ENCODE measurements around the gene EPS8L3.

The EPS8L3 gene

DNA sequence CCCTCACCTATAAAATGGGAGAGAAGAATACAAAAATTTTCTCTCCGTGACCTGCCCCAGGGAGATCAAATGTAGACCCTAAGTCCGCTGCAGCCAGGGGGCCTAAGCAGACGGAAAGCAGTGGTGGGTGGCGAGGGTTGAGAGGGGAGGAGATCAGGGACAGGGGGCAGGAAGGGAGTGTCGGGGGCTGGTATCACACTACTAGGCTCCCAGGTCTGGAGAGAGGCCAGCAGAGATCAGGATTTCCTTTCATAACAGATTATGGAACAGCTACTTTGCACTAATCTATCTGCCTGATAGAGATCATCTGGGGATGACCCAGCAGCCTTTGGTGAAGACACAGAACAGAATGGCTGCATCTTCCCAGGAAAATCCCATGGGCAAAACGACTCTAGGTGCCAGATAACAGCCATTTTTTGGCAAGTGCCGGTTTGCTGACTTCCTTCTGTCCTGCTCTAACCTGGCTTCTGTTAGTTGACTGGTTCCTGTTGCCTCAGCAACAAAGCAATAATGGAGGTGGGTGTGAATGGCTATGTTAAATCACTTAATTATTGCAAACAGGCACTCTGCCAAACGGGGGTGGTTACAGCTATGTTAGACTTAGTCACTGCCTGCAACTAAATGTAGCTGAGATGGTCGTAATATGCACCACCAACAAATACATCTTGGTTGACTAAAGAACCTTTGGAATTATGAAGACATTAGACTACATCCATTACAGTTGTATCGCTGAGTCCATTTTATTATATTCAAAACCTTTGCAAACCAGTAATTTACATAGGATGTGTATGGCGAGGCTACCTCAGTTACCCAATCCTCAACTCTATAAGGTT is 30.0 kb upstream of the EPS8L3 start:
- no peak for DNase-seq (ENCODE audit: insufficient read length, low spot score)
- FAIRE-seq: no peak

DNA sequence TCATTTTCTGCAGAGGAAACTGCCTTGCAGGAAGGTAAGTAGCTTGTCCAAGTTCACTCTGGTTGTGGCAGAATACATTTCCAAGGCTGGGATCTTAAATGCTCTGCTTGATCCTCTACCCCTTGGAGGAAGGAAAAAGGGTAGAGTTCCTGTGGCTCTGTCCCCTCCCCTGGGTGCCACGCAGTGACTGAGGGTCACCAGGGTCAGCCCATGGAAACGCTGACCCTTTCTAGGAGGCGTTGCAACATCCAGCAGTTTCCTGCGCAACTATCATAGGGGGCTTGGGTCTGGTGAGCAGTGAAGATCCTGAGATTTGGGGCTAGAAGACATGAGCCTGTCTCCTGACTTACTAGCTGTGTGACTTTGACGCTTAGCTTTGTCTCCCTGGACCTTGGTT is 29.4 kb upstream of the EPS8L3 start:
- DNase-seq (ENCODE audit: insufficient read length, low spot score) (no peak), FAIRE-seq (no peak)

DNA sequence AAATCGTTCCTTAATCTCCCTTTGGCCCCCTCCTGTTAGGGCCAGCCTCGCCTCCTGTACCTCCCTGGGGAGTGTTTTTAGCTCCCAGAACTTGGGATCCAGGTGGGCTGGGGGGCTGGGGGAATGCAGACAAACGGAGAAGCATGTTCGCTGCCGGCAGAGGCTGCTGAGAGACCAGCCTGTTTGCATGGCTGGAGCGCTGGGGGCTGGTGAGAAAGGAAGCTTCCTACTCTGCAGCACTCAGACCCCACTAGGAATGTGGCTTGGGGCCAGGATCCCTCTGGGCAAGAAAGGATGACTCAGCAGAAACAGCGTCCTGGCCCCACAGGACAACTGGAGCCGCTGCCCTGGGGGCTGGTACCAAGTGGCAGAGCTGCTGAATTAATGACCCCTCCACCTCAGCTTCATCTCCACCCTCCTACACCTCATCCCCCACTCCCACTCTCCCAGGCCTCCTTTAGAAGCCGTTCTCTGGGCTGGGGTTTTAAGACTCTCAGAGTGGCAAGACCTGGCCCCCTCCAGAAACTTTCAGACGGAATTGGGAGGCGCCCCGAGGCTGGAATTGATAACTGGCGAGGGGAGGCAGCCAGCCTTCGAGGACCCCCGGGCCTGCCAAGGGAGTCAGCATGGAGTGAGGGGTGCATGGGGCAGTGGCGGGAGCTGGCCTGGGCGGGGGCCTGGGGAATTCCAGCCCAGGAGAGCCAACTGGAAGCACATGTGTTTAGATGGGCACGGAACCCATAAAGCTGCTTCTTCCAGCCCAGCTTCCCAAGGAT is 28.5 kb upstream of the EPS8L3 start:
- FAIRE-seq (no peak), DNase-seq (ENCODE audit: insufficient read length, low spot score) (peak; percentile 77)

DNA sequence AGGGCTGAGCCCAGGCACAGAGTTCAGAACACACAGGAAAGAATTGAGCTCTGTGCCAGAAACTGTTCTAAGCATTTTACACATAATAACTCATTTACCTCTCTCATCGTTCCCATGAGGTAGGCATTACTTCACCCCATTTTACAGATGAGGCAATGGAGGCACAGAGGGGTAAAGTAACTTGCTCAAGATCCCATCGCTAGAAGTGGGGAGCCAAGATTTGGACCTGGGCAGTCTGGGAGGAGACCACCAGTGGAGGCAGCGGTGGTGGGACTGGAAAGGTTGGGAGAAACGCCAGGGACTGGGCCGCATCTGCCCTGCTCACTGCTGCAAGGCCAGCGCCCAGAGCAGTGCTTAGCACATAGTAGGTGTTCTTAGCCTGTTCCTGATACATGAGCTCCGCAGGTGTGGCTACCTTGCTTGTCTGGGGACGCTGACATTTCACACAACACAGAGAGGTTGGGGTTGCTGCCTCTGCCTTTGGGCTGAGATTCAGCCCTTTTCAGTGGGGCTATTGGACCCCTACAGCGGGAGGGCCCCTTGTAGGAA is 27.8 kb upstream of the EPS8L3 start:
- DNase-seq (ENCODE audit: insufficient read length, low spot score) (no peak), FAIRE-seq (no peak)

DNA sequence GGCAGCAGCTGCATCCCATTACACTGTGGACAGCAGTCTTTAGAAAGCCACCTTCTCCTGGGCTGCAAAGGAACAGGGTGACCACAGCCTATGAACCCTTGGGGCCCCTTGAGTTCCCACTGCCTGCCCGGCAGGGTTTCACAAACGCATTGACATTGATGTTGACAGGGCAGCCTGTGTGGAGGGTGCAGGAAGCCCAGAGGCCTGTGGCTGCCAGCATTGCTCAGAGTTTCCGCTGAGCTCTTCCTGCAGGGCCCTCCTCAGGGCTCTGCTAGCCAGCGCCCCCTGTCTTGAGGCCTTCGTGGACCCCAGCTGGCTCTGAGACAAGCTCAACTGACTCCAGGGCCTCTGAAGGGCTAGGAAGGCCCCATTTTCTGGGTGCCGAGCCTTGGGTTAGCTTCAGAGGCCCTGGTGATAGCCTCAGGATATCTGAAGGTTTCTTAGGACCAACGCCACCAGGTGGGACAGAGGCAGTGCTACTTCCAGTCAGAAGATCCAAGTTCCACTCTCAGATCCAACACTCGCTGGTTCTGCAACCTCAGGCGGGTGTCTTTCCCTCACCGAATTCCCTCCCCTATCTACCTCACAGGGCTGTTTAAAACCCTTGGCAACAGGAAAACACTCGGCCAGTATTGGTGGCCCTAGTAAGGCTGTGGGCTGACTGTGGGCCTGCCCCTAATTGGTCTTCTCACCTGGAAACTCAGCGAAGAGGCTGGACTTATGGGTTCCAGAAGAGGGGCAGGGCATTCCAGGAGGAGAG is 27.2 kb upstream of the EPS8L3 start:
- DNase-seq (ENCODE audit: insufficient read length, low spot score) (peak; percentile 31), FAIRE-seq (no peak)

DNA sequence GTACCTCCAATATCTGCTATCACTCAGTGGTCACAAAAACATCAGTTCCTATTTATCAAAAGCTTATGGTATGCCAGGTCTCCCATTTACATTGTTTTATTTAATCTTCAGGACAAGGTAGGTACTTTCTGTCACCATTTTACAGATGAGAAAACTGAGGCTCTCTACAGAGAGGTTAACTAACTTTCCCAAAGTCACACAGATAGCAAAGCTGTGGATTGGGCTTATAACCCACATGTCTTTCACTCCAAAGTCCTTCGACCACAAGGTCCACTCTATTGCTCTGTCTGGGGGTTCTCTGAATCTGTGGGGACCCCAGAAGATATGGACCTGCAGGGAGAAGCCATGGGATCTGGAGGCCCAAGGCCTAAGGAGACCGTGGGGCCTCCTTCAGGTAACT is 26.6 kb upstream of the EPS8L3 start:
- FAIRE-seq (no peak), DNase-seq (ENCODE audit: insufficient read length, low spot score) (no peak)

DNA sequence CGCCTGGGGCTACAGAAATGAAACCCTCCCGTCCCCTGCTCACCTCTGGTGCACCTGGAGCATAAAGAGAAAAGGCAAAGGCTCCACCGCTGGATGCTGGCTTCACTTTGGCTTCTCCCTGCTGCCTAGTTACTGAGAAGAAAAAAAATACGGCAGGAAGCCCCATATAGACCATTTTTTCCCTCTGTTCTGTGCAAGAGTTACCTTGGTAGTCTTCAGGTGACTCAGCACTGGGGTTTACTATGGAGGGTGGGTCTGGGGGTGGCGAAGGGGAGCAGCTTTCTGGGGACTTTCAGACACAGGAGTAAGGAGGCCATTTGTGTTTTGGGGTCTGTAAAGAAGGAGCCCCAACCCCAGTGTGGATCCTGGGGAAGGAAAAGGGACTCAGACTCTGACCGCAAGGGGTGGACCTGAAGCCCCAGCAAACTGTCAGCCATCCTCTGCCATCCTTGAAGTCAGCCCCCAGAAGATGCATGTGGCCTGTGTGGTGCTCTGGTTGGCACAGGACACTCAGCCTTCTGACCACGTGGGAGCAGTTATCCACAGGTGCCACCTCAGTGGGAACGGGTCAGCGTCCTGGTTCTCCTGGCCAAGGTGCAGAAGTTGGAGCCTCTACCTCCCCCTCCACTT is 25.9 kb upstream of the EPS8L3 start:
- DNase-seq (ENCODE audit: insufficient read length, low spot score) (no peak), FAIRE-seq (no peak)

DNA sequence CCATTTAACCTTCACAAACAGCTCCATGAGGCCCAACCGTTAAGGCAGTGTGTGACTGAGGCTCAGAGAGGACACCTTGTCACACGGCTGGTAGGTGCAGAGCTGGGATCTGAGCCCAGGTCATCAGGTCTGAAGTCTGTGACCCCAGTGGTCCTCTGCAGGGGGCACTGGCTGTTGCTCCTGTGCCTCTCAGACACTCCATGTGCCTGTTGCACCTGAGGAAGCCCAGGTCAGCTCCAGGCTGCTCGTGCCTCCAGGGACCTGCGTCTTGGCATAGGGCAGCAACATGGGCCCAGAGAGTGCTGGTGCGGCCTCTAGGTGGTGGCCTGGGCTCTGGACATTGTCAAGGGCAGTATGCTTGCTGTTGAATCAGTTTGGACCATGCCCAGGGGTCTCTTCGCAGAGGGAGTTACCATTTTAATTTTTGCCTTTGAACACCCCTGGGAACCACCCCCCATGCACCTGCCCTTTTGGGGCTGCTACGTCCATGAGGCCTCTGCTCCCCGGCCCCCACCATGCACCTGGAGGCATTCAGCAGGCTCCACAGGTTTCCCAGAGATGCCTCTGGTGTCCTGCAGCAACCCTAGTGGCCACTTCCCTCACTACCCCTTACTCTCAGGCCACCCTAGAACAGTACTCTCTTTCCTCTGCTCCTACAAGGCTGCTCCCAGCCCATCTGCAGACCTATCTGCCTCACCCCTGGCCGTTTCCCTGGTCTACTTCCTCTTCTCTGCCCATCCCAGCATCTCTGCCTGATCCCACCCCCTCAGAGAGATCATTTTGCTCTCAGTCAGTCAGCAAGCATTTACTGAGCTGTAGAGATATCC is 25.2 kb upstream of the EPS8L3 start:
- FAIRE-seq: no peak
- DNase-seq (ENCODE audit: insufficient read length, low spot score): no peak

DNA sequence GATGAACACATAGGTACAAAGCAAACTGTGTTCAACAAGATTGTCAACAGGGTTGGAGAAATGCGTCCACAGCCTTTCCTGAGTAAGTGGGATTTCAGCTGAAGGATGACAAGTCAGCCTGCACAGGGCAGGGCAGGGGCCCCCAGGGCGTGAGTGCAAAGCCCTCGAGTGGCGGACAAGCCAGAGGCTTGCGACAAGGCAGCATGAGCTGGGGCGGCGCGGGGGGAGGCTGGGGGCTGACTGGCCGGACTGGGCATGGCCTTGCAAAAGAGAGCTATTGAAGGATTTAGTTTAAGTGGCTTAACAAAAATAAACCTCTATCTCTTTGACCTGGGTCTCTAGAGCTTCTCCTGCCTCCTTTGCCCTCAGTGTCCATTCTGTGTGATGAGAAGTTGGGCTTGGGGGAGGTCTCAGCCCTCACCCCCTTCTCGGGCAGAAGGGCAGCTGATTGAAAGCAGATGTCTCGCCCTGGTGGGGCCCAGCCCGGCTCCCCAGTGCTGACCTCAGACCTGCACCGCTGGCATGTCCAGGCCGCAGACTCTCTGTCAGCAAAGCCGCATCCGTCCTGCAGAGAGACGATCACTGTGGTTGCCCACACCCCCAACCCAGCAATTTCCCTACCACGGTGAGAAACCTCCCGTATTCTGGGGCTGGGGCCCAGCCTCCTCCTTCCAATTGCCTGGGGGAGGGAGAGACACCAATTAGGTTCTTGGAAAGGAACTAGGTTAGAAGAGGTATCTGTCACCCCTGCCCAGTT is 24.3 kb upstream of the EPS8L3 start:
- no peak for DNase-seq (ENCODE audit: insufficient read length, low spot score)
- FAIRE-seq: no peak

DNA sequence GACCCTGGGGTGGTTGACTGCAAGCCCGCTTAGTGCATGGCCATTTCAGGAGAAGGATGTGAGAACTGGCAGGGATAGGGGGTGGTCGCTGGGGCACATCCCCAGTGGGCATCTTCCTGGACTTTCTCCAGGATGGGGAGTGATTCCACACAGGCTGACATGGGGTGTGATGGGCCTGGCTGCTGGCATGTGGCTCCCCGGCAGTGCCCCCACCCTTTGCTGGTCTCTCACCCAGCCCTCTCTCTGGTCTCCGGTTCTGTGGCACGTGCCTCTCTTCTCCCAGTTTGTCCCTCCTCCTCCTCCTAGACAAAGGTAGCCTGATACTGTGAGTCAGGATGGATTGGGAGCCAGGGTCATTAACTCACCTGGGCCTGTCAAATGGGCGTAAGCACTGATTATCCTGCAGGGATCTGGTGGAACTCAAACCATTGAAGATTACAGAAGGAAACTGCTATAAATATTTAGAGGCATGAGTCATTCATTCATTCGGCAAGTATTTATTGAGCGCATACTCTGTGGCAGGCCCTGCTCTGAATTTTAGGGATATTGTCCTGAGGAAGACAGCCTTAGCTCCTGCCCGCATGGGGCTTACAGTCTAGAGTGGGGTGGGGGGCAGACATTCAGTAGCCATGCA is 23.6 kb upstream of the EPS8L3 start:
- no peak for DNase-seq (ENCODE audit: insufficient read length, low spot score)
- no peak for FAIRE-seq

DNA sequence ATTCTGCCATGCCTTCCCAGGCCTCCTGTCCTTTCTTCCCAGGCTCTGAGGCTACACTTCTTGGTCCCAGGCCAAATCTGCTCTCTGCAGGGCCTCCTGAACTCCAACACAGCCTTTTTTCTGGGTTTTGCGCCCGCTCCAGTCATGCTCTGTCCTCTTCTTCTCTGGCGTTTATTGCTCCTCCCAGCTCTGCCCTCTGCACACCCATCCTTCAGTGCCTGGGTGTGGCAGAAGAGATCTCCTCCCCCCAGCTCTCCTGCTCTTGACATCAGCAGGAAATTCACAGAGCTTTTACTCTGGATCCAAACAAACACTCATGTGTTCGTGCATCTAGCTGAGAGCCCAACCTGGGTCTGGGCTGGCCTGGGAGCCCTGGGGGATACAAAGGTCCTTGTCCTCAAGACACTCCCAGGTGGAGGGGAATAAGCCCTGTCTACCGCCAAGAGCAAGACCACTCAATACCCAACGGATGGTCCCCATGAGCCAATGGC is 22.9 kb upstream of the EPS8L3 start:
- FAIRE-seq (no peak), DNase-seq (ENCODE audit: insufficient read length, low spot score) (no peak)

DNA sequence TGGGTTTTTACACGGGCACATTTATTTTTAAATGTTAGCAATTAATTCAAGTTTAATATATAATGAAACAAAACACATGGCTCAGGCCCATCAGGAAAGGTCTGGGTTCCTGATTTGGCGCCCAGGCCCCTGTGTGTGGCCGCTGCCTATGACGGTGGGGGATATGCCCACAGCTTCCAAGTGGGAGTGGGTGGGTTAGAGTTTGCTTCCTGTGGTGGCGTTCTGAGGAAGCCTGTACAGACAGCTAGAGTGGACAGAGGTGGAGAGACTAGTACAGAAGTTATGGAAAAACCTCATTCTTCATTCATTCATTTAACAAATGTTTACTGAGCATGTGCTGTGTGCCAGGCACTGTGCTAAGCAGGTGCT is 22.4 kb upstream of the EPS8L3 start:
- no peak for FAIRE-seq
- DNase-seq (ENCODE audit: insufficient read length, low spot score): no peak

DNA sequence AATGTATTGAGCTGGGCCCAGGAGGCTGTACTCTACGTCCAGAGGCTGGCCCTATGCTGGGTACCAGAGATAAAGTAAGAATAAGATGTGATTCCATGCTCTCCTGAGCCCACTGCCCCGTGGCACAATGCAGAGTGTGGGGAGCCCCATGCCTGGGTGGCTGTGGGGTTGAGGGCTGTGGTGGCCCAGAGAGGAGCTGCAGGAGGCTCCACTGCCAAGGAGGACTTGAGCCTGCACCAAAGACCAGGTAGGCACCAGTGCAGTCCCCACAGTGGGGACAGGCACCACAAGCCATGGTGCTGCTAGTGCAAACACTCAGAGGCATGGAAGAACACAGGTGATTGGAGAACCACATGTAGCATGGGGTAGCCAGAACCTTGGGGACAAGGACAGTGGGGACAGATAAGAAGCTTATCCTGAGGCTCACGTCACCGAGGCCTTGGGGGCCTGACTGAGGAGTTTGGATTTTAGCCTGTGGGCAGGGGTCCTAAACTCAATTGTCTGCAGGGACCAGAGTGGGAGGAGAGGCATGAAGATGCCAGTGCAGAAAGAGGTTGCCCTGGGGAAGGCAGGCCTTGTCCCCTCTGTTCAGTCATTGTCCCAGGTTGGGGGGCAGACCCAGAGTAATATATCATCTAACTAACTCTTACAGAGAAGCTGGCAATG is 21.9 kb upstream of the EPS8L3 start:
- FAIRE-seq: no peak
- no peak for DNase-seq (ENCODE audit: insufficient read length, low spot score)

DNA sequence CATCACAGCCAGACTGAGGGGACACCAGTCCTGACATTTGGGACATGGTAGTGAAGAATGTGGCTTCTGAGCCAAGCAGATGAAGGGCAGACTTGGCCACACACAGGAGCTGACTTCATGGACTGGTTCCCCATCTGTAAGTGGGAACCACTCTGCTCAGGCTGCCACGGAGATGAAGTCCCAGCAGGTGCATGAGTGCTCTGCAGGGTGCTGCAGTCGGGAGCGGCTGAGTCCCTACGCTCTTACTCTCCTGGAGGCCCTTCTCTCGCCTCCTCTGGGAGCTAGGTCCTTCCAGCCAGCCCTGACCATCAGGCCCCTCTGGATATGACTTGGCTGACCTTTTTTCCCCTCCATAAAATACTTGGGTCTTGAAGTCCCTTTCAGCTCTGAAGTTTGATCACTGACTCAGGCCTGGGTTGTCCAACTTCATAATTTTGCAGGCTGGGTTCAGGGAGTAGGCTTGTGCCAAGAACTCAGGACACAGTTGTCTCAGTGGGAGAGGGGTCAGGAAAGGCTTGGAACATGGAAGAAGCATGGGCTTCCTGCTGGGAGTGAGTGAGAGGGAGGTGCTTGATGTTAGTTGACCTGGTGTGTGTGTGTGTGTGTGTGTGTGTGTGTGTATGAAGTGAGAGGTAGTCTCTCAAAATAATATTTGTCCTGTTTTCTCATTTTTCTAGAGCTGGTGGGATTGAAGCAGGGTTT is 21.0 kb upstream of the EPS8L3 start:
- no peak for DNase-seq (ENCODE audit: insufficient read length, low spot score)
- no peak for FAIRE-seq

DNA sequence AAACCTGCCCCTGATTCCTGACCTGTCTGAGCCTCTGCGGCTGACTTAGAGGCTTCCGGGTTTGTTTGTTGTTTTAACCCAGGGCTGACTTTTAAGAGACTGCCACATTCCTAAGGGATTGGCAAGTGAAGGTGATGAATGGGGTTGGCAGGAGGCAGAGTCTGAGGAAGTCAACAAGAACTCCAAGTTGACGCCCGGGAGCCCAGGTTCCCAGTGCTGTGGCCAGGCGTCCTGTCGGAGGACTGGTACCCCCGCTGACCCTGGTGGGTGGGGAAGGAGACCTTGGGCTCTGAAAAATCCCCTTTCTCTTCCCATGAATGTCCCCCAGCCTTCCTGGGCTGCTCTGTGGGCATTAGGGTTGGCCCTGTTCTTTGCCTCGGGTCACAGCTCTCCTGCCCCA is 19.7 kb upstream of the EPS8L3 start:
- DNase-seq (ENCODE audit: insufficient read length, low spot score) (peak; percentile 74), FAIRE-seq (no peak)

DNA sequence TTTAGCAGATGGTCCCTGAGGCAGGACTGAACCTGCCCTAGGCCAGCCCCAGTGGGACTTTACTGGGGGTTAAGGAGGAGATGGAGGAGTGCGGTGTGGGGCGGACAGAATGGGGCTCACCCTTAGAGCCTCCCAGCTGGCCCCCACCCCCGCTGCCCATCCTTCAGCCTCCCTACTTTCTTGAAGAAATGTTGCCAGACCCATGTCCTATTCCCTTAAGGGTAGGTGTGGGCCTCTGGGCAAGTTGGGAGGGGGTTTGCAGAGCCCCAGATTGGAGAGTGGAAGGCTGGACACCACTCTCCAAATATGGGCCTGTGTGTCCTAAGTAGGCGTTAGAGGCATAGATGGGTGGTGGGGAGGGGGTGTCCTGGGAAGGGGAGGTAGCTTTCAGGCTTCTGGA is 19.2 kb upstream of the EPS8L3 start:
- DNase-seq (ENCODE audit: insufficient read length, low spot score): no peak

DNA sequence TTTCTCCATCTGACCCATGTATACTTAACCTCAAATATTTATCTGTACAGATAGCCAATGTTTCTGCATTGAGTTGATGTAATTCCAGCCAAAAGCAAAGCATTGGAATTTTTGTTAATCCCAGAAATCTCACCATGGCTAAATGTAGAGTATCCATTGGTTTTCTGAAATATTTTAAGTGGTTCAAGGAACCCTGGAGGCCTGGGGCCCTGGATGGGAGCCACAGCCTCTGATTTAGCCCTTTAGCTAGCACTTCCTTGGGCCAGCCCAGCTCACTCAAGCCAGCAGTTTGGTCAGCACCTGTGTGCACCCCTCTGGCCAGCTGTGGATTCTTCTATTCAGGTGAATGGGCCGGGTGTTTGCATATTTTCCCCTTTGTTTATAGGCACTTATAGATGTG is 18.8 kb upstream of the EPS8L3 start:
- no peak for FAIRE-seq
- DNase-seq (ENCODE audit: insufficient read length, low spot score): no peak

More for the DNA sequence above, 19.2 kb upstream of the EPS8L3 start:
- FAIRE-seq: no peak

Measured in HTR-8/SVneo (cell line).